Raji (cell line): Measurements from ENCODE around the gene OPN4.

Source experiments
- POLR2A ChIP-seq: IDR thresholded peaks from 2 replicates; pipeline ENCODE4 v1.6.1; 2011; ENCODE audit warnings: low read depth, low read length, control low read depth; ENCODE audit not compliant: insufficient read depth

OPN4 gene

DNA sequence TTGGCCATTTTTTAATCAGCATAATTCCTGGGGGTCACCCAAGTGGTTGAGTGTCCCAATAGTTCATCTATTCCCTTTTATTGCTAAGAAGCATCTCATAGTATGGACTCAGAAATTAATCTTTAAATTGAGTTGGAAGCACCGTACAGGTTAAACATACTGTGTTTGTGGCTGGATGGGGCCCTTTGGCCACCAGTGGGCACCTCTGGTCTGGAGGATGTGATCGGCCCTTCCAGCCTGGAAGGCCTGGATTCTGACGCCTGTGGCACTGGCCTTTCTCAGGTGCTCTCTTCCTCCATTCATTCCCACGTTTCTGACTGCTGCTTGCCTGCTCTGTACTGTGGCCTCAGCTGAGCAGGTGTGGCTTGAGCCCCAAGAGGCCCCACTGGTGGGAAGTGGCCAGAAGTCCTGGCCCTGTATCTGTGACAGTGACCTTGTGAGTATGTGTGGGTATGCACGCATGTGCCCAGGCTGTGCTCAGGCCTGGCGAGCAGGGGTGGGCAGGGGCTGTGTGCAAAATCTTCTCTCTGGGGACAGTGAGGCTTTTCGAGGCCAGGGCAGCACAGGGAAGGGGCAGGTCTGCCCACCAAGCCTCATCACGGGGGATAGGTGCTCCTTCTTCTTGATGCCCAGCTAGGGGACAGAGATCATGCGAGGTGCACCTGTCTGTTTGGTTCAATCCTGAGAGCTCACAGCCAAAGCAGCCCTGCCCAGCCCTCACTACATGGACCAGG lies 44.0 kb downstream of the OPN4 start:
- no peak for TF ChIP-seq POLR2A

DNA sequence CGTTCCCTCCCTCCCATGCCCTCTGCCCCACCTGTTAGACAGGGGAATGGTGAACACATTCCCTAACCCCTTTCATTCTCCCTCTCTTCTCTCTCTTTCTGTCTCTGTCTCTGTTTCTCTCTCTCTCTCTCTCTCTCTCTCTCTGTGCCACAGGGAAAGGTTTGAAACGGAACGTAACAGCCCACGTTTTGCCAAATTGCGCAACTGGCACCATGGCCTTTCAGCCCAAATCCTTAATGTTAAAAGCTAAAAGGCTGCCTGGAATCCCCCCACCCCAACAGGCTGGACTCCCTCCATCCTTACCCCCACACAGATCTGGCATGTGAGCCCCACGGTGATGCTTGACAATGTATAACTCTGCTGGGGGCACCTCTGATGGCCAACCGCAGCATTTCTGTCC lies 44.8 kb downstream of the OPN4 start:
- TF ChIP-seq POLR2A = no peak

- no peak for TF ChIP-seq POLR2A
Measured at GRCh38 chr10:86699541-86699940, 45.2 kb downstream of the OPN4 start.

DNA sequence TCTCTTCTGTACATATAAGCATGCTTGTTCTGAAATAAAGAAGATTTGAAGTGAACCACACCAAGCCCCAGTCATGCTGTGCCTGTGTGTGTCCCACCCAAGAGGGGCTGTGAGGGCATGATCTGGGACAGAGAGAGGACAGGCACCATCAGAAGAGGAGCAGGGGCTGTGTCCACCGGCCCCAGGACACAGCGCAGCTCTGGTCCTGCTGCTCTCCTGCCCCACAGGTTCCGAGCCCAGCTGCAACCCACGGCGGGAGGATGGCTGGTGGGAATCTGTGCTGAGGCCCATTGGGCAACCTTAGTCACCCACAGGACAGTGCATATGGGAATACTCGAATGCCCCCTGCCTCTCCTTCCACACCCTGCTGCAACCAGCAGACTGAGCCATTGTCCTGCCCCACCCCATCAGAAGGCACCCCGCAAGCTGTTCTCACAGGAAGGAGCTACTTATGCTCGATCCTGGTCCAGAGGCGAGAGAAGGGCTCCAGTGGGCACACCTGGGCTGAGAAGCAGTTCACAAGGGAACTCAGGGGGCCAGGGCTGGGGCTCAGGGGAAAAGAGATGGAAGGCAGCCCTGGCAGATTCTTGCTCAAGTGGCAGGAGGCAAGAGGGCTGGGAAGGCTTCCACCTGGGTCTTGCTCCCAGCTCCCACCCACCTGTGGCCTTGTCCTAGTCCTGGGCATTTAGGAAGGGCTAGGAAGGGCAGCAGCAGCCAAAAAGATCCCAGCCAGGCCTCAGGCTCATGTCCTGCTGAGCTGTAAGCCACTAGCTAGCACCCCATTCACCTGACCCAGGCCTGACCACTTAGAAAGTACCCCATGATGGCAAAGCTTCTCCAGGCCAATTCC lies 45.9 kb downstream of the OPN4 start:
- TF ChIP-seq POLR2A = no peak

DNA sequence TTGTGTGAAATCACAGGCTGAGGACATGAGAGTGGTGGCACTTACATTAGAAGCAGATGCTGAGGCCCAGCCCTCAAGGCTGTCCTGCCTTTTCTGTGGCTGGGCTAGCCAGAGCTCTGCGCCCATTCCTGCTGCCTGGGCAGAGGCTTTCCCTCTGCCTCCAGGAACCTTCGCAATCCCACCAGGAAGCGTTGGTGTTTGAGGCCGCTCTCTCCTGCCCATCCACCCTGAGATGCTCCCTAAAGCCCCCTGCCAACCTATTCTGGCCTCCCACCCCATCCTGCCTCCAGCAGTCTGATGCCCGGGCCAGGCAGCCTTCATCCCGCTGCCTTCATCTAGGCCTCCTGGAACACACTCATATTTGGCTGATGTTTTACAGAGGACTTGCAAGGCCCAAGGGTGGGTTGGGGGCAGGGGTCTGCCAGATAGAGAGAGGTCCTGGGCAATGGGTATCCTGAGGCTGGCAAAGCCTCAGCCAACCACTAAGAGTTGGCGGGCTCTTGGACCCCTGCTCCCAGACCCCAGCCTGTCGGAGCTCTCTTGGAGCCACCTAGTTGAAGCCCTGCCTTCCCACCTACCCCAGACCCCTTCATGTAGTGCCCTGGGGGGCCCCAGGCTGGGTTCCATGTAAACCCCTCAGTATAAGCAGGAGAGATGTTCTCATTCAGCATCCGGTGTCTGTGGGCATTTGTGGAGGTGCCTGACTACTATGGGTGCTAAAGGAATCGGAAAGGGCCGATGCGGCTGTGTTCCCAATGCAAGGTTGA lies 46.7 kb downstream of the OPN4 start:
- no peak for TF ChIP-seq POLR2A

DNA sequence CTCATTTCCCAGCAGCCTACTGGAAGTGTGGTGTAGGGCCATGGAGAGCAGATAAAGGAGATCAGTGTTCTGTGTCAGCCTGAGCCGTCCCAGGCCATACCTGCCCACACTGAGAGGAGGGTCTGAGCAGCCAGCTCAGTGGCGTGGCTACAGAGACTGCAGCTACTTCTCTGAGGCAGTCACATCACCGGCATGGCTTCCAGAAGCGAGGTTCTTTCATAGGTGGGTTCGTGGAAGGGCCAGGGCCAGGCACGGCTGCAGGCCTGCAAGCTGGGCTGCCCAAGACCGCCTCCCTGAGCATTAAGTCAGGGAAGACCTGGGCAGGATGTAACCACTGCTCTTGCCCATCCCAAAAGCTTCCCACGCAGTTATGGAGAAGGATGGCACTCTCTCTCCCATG lies 48.8 kb downstream of the OPN4 start:
- no peak for TF ChIP-seq POLR2A

GRCh38 chr10:86705139-86705538 lies 50.8 kb downstream of the OPN4 start:
- no peak for TF ChIP-seq POLR2A

GRCh38 chr10:86705905-86706304 lies 51.6 kb downstream of the OPN4 start:
- no peak for TF ChIP-seq POLR2A

DNA sequence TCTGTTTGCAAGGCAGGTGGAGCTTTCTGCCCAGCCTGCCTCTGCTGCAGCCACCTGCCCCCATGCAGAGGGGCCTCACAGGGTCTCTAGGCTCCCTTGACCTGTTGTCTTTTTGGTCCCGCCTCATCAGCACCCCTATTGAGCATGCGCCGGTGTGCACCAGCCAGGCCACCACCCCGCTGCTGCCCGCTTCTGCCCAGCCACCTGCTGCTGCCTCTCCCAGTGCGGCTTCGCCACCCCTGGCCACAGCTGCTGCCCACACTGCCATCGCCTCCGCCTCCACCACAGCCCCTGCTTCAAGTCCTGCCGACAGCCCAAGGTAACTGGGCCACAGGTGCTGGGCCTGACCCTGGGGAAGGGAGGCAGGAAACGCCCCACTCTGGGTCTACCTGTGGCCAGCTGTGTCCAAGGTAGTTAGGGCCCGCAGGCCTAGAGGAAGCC lies 52.1 kb downstream of the OPN4 start:
- TF ChIP-seq POLR2A = no peak

GRCh38 chr10:86706977-86707376 lies 52.6 kb downstream of the OPN4 start:
- TF ChIP-seq POLR2A = no peak

- no peak for TF ChIP-seq POLR2A
Measured at GRCh38 chr10:86707505-86707904, 53.2 kb downstream of the OPN4 start.

DNA sequence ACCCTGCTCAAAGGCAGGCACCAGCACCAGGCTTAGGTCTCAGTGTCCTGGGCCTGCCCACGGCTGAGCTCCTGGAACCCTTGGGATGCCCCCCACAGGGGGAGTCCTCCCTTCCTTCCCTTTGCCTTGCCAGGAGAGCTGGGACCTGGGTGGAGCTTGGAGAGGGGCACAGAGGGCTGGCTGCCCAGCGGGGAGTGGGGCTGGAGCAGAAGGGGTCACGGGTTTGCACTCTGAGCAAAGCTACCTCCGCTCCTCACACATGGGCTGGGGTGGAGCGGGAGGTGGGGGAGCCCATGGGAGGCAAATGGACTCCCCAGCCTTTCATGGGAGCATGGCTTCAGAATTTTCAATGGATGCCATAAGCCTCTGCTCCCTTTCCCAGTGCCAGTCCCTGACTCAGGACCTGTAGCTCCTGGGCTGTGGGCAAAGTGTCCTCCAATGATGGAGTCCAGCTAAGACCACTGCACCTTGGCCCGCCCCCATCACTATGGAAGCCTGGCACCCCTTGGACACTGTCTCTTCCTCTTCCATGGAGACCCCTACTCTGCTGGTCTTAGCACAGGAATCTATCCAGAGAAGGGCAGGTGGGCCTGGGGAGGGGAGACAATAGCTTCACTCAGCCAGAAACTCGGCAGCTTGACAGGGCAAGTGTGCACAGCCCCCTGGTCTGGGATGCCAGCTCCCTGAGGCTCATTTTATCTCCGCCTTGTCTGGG lies 53.9 kb downstream of the OPN4 start:
- TF ChIP-seq POLR2A = no peak

DNA sequence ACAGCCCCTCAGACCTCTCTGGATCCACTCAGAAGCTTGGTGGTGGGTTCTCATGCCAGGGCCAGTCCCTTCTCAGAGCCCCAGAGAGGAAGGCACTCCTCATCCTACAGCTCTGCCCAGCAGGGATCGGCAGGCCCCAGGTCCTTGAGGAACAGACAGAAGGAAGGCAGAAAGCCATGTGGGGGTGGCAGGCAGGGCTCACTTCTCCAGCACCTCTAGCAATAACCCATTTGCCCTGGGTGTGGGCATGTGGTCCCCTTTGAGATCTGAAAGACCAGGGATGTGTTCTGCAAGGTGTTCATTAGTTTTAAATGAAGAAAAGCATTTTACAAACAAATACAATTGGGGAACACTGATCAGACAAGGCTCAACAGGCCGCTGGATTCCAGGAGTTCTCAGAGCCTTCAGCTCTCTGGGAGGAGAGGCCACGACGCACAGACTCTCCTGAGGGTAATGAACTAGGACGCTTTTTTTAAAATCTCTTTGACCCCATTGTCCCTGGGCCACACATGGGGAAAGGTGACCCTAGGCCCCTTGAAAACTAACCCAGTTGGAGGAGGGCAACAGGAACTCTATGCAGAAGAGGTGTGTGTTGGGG lies 54.5 kb downstream of the OPN4 start:
- TF ChIP-seq POLR2A = no peak

GRCh38 chr10:86709396-86710185 lies 55.2 kb downstream of the OPN4 start:
- no peak for TF ChIP-seq POLR2A
